Panc1 (cell line): ENCODE data around the gene EHD4. TPM values are rescaled to one million over a fixed set of nuclear protein-coding genes. Genes with fewer than 3 reads are reported as not detected.

Source experiments
- ATAC-seq: fragments of 200-7000 bp; cut with Tn5 transposase; 2 replicates; pipeline ENCODE4 v1.9.1; 2020; ENCODE audit warnings: mild to moderate bottlenecking, moderate library complexity
- BruUV-seq: library from RNA; stranded (reverse); fragments of 400-500 nt; replicated peaks from 2 replicates; lab custom pipeline; 2021; lab: Mats Ljungman, UMichigan
- CTCF ChIA-PET: fragments of 300-600 bp; sonication (Branson Sonifier 250); formaldehyde crosslinking; loops from one replicate; lab custom pipeline; 2022; ENCODE audit warnings: antibody characterized with exemption; lab: Charles Lee
- POLR2A ChIA-PET: fragments of 300-600 bp; sonication (Branson Sonifier 250); formaldehyde crosslinking; loops from one replicate; lab custom pipeline; 2022; ENCODE audit warnings: antibody characterized with exemption; lab: Charles Lee
- DNase-seq: peaks from one replicate; pipeline ENCODE4 v3.0.0-alpha.2; 2010; ENCODE audit warnings: low read depth, low spot score
- H3K27ac ChIP-seq: 2 replicates; pipeline ENCODE4 v1.5.1; 2011; ENCODE audit warnings: mild to moderate bottlenecking, low read length, inconsistent platforms
- H3K27me3 ChIP-seq: fragments of 200-500 bp; sonication (Bioruptor generic); 2 replicates; pipeline ENCODE4 v1.6.0; 2014; ENCODE audit warnings: low read length, inconsistent platforms; ENCODE audit not compliant: control insufficient read depth, insufficient read depth
- H3K36me3 ChIP-seq: fragments of 200-500 bp; sonication (Bioruptor generic); 2 replicates; pipeline ENCODE4 v1.5.1; 2014; ENCODE audit warnings: inconsistent platforms, mild to moderate bottlenecking, low read length, moderate library complexity; ENCODE audit not compliant: control insufficient read depth, insufficient read depth
- H3K4me1 ChIP-seq: 2 replicates; pipeline ENCODE4 v1.5.1; 2011; ENCODE audit warnings: inconsistent platforms, mild to moderate bottlenecking, low read length, moderate library complexity; ENCODE audit not compliant: control insufficient read depth, insufficient read depth
- H3K4me3 ChIP-seq, 2 experiments: 2 replicates each; pipeline ENCODE4 v1.5.1; 2011 to 2012; ENCODE audit warnings: low read depth in 2 of 2, low read length in 2 of 2, mild to moderate bottlenecking in 2 of 2, inconsistent platforms in 1 of 2, moderate library complexity in 1 of 2
- H3K9me3 ChIP-seq: fragments of 200-500 bp; sonication (Bioruptor generic); 2 replicates; pipeline ENCODE4 v1.5.1; 2014; ENCODE audit warnings: low read depth, mild to moderate bottlenecking, inconsistent platforms, low read length, moderate library complexity; ENCODE audit not compliant: control insufficient read depth, insufficient read depth
- CTCF ChIP-seq: fragments of 450-650 bp; IDR thresholded peaks from 2 replicates; pipeline ENCODE4 v1.5.1; 2017; ENCODE audit warnings: mild to moderate bottlenecking
- POLR2AphosphoS5 ChIP-seq: IDR thresholded peaks from 2 replicates; pipeline ENCODE4 v1.6.1; 2012; ENCODE audit warnings: mild to moderate bottlenecking, low read depth, low read length, moderate library complexity
- REST ChIP-seq, 2 experiments: IDR thresholded peaks; 2 replicates each; pipeline ENCODE4 v1.6.1; 2011 to 2012; ENCODE audit warnings: low read depth in 2 of 2, control low read depth in 1 of 2, low read length in 1 of 2, mild to moderate bottlenecking in 1 of 2, moderate library complexity in 1 of 2; ENCODE audit not compliant: insufficient read depth in 1 of 2
- SIN3A ChIP-seq: IDR thresholded peaks from 2 replicates; pipeline ENCODE4 v1.6.1; 2012; ENCODE audit warnings: low read depth, mild to moderate bottlenecking, low read length, moderate library complexity, borderline replicate concordance; ENCODE audit not compliant: insufficient read depth
- TCF7L2 ChIP-seq: IDR thresholded peaks from 2 replicates; pipeline ENCODE4 v1.6.1; 2011; ENCODE audit warnings: mild to moderate bottlenecking, low read depth, low read length, inconsistent platforms
- in situ Hi-C: cut with HindIII; loops from 2 replicates; pipeline ENCODE4 v1.10.0; 2016; ENCODE audit warnings: low sequenced_read_pairs, low pct_unique_long_range_greater_than_20kb
- intact Hi-C: fragments of 100-400 bp; cut with micrococcal nuclease; formaldehyde crosslinking; loops from one replicate; pipeline ENCODE4 v1.10.0; 2022; ENCODE audit not compliant: unreplicated experiment
- total RNA-seq: library from RNA; stranded (reverse); gene quantifications from one replicate; pipeline ENCODE4 v1.2.1, GENCODE V29; 2021; ENCODE audit not compliant: unreplicated experiment

Gene EHD4
- total RNA-seq, 1 experiment from 2014 or later: 43.2 TPM

DNA sequence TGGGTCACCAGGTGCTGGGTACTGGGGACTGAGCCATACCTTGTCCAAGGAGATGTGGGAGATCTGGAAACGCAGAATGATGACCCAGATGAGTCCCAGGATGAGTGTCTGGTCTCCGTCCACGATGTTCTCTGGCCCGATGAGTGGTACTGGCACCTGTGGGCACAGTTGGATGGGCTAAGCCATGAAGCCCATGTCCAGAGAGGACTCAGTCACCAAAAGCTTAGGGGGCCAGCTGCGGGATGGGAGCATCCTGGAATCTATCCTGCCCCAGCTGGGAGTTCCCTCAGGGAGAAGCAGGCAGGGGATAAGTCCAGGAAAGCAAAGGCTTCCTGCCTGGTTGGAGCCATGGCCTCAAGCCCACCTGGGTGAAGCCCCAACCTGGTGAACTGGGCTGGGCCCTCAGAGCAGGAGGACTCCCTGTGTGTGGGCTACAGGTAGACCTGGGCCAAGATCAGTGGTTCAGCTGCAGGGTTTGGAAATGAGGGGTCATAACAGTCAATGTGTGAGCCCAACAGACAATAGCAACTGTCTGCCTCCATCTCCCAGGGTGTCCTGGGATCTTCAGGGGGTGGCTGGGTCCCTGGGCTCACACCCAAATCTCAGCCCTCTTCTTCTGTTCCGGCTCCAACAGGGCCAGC is 82.2 kb downstream of the EHD4 start:
- no peaks in the 10 kb centered on the region for H3K27me3 ChIP-seq
- ATAC-seq (no peak), DNase-seq (no peak)
- no peak overlapping the region for H3K4me3 ChIP-seq
- no peaks in the 10 kb centered on the region for H3K36me3 ChIP-seq
- intact Hi-C loops (no loop called here), in situ Hi-C loops (no loop called here)
- POLR2A ChIA-PET: no interaction called here
- peaks cover 7% of the 10 kb centered on the region for H3K4me1 ChIP-seq
- H3K27ac ChIP-seq: no peak overlapping the region
- CTCF ChIA-PET: no interaction called here
- no peak for TF ChIP-seq TCF7L2
- TF ChIP-seq POLR2AphosphoS5: no peak
- no peak for TF ChIP-seq SIN3A
- TF ChIP-seq CTCF: no peak
- no peak for TF ChIP-seq REST (IDR thresholded peaks at IDR 0.05; ENCODE audit: insufficient read depth in 1 of 2, low read depth in 2 of 2, low read length in 1 of 2)
- BruUV-seq: no TSS peak
- H3K9me3 ChIP-seq: no peaks in the 10 kb centered on the region

DNA sequence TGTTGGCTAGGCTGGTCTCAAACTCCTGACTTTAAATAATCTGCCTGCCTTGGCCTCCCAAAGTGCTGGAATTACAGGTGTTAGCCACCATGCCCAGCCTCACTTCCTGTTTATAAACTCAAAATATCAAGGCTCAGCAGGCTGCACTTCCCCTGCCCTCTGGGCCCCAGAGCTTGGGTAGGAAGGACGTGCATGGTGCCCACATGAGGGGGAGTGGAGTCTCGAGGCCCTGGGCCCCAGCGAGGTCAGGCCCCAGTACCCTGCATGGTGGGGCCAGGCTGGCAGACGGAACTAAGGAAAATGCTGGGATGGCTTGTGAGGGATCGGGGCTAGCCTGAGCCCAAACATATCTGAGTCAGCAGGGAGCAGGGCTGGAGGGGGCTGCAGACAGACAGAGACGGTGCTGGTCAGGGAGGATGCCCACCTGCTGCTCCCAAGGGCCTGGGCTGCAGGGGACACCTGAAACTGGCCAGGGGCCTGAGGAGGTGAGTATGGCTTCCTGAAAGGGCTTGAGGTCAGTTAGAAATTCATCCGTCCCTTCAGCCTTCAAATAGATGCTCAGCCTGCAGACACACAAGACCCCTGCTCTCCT is 83.6 kb downstream of the EHD4 start:
- CTCF ChIA-PET: no interaction called here

GRCh38 chr15:41887893-41888292 is 84.5 kb downstream of the EHD4 start:
- no peak for DNase-seq
- no TSS peak for BruUV-seq
- H3K36me3 ChIP-seq: no peaks in the 10 kb centered on the region
- no peak for TF ChIP-seq SIN3A
- no peak for TF ChIP-seq POLR2AphosphoS5
- TF ChIP-seq CTCF: no peak
- TF ChIP-seq TCF7L2: no peak
- no peak for TF ChIP-seq REST (IDR thresholded peaks at IDR 0.05; ENCODE audit: insufficient read depth in 1 of 2, low read depth in 2 of 2, low read length in 1 of 2)
- H3K27me3 ChIP-seq: no peaks in the 10 kb centered on the region
- ChIA-PET CTCF (no interaction called here), POLR2A (no interaction called here)
- intact Hi-C loops (no loop called here), in situ Hi-C loops (no loop called here)
- H3K9me3 ChIP-seq: no peaks in the 10 kb centered on the region
- H3K4me1 ChIP-seq: no peaks in the 10 kb centered on the region; the same call in 1 of the 2 replicates
- ATAC-seq: no peak
- no peak overlapping the region for H3K27ac ChIP-seq
- H3K4me3 ChIP-seq: no peak overlapping the region

More for the DNA sequence above, 83.6 kb downstream of the EHD4 start:
- DNase-seq (no peak), ATAC-seq (no peak)
- no peaks in the 10 kb centered on the region for H3K36me3 ChIP-seq
- H3K27me3 ChIP-seq: no peaks in the 10 kb centered on the region
- no peak overlapping the region for H3K27ac ChIP-seq
- no peaks in the 10 kb centered on the region; the same call in 1 of the 2 replicates for H3K4me1 ChIP-seq
- H3K4me3 ChIP-seq: no peak overlapping the region
- H3K9me3 ChIP-seq: no peaks in the 10 kb centered on the region
- no TSS peak for BruUV-seq
- TF ChIP-seq TCF7L2 (no peak), SIN3A (no peak), POLR2AphosphoS5 (no peak)
- POLR2A ChIA-PET: no interaction called here
- in situ Hi-C loops (no loop called here), intact Hi-C loops (no loop called here)
